ENCODE measurements around the gene RNF8. TPM values are rescaled to one million over a fixed set of nuclear protein-coding genes. Genes with fewer than 3 reads are reported as not detected.
A peak's percentile ranks its signal among the peaks of the same experiment; 100 is the strongest.

The RNF8 gene
- total and polyA plus RNA-seq, 9 of the 15 experiments (the other 6 are each of a cell fraction or from before 2014, with no cell fraction given), result 10.6 to 47.0 (median 37.5) TPM

- TF ChIP-seq MGA (IDR thresholded peaks at IDR 0.05) (peak; percentile 88), NKRF (IDR thresholded peaks at IDR 0.05; ENCODE audit: borderline replicate concordance) (peak; percentile 74; the same call in 1 of the 2 replicates), TRIM28 (IDR thresholded peaks at IDR 0.05) (no peak), RBM39 (optimal IDR thresholded peaks at IDR 0.05; ENCODE audit: low read depth, low read length) (no peak), TAF7 (tag; IDR thresholded peaks at IDR 0.05) (peak; percentile 66; the same call in 1 of the 2 replicates), POLR2H (tag; IDR thresholded peaks at IDR 0.05; ENCODE audit: low read depth) (0 out of 2 replicates have a peak, but pooled peaks have one; percentile 55), BRF1 (IDR thresholded peaks at IDR 0.05; ENCODE audit: borderline replicate concordance, extremely low read depth, insufficient read length) (no peak), CTBP1 (IDR thresholded peaks at IDR 0.05; ENCODE audit: borderline replicate concordance) (no peak), ZBTB8A (IDR thresholded peaks at IDR 0.05; ENCODE audit: partially characterized antibody) (no peak), FOSL1 (tag; conservative IDR thresholded peaks at IDR 0.05) (peak; percentile 32; the same call in 1 of the 2 replicates), CHAMP1 (IDR thresholded peaks at IDR 0.05) (no peak), ZNF766 (CRISPR knock-in tag; conservative IDR thresholded peaks at IDR 0.05) (0 out of 2 replicates have a peak, but pooled peaks have one; percentile 23)
These were observed 73.2 kb downstream of the RNF8 start (continued) for GRCh38 chr6:37426945-37427510.
